ENCODE measurements around the gene MAP4K4.

GRCh38 chr2:101828257-101828656 lies 130.8 kb downstream of the MAP4K4 start:
- TF ChIP-seq PCBP1 (IDR thresholded peaks at IDR 0.05; ENCODE audit: borderline replicate concordance, low read depth, low read length) (no peak), RBAK (CRISPR knock-in tag; IDR thresholded peaks at IDR 0.05) (no peak), EZH2 (conservative IDR thresholded peaks at IDR 0.05; ENCODE audit: low read depth, low read length) (no peak), MIXL1 (CRISPR knock-in tag; IDR thresholded peaks at IDR 0.05) (no peak), HDAC6 (IDR thresholded peaks at IDR 0.05; ENCODE audit: low read depth, low read length) (no peak), TCF7L2 (IDR thresholded peaks at IDR 0.05; ENCODE audit: low read depth, low read length) (no peak), PAX8 (CRISPR knock-in tag; IDR thresholded peaks at IDR 0.05; ENCODE audit: borderline replicate concordance) (no peak), NBN (conservative IDR thresholded peaks at IDR 0.05) (no peak), FOXA1 (IDR thresholded peaks at IDR 0.05) (no peak), FOXA1 (CRISPR knock-in tag; IDR thresholded peaks at IDR 0.05) (no peak), KLF9 (CRISPR knock-in tag; IDR thresholded peaks at IDR 0.05; ENCODE audit: low read depth) (no peak)
